Measurements from ENCODE around the gene NCAM2.

The NCAM2 gene

GRCh38 chr21:21184771-21185528, 186.7 kb downstream of the NCAM2 start:
- Histone ChIP-seq H3K9ac (no peak overlapping the region), H3K4me2 (ENCODE audit: low read length) (no peak overlapping the region), H3K4me3 (ENCODE audit: low read depth, low read length) (no peak overlapping the region), H3K36me3 (ENCODE audit: control insufficient read depth, insufficient read depth, low read length) (no peaks in the 10 kb centered on the region), H2AFZ (no peak overlapping the region), H3K79me2 (no peaks in the 10 kb centered on the region), H3K27me3 (ENCODE audit: control insufficient read depth, insufficient read depth, low read length) (no peaks in the 10 kb centered on the region), H3K27ac (no peak overlapping the region), H3K4me1 (no peaks in the 10 kb centered on the region), H3K9me3 (ENCODE audit: control insufficient read depth, low read length) (no peaks in the 10 kb centered on the region)
- no peak for TF ChIP-seq CTCF (IDR thresholded peaks at IDR 0.05)

- H3K27ac ChIP-seq: no peak overlapping the region
- no peak overlapping the region for H3K9ac ChIP-seq
- no peaks in the 10 kb centered on the region for H3K79me2 ChIP-seq
- H3K27me3 ChIP-seq (ENCODE audit: control insufficient read depth, insufficient read depth, low read length): no peaks in the 10 kb centered on the region
- H3K36me3 ChIP-seq (ENCODE audit: control insufficient read depth, insufficient read depth, low read length): no peaks in the 10 kb centered on the region
- no peaks in the 10 kb centered on the region for H3K9me3 ChIP-seq (ENCODE audit: control insufficient read depth, low read length)
- no peak overlapping the region for H2AFZ ChIP-seq
- H3K4me3 ChIP-seq (ENCODE audit: low read depth, low read length): no peak overlapping the region
- TF ChIP-seq CTCF (IDR thresholded peaks at IDR 0.05): no peak
- H3K4me1 ChIP-seq: no peaks in the 10 kb centered on the region
- no peak overlapping the region for H3K4me2 ChIP-seq (ENCODE audit: low read length)
Measured at GRCh38 chr21:21187579-21187978, 189.4 kb downstream of the NCAM2 start.

GRCh38 chr21:21188513-21189195, 190.4 kb downstream of the NCAM2 start:
- no peaks in the 10 kb centered on the region for H3K9me3 ChIP-seq (ENCODE audit: control insufficient read depth, low read length)
- no peaks in the 10 kb centered on the region for H3K36me3 ChIP-seq (ENCODE audit: control insufficient read depth, insufficient read depth, low read length)
- H3K4me2 ChIP-seq (ENCODE audit: low read length): no peak overlapping the region
- H3K27ac ChIP-seq: no peak overlapping the region
- no peak overlapping the region for H2AFZ ChIP-seq
- no peak overlapping the region for H3K4me3 ChIP-seq (ENCODE audit: low read depth, low read length)
- no peaks in the 10 kb centered on the region for H3K27me3 ChIP-seq (ENCODE audit: control insufficient read depth, insufficient read depth, low read length)
- H3K79me2 ChIP-seq: no peaks in the 10 kb centered on the region
- H3K9ac ChIP-seq: no peak overlapping the region
- no peaks in the 10 kb centered on the region for H3K4me1 ChIP-seq
- TF ChIP-seq CTCF (IDR thresholded peaks at IDR 0.05): no peak

GRCh38 chr21:21195417-21195943, 197.3 kb downstream of the NCAM2 start:
- Histone ChIP-seq H3K9me3 (ENCODE audit: control insufficient read depth, low read length) (no peaks in the 10 kb centered on the region), H3K4me1 (no peaks in the 10 kb centered on the region), H3K79me2 (no peaks in the 10 kb centered on the region), H3K27ac (no peak overlapping the region), H3K4me3 (ENCODE audit: low read depth, low read length) (no peak overlapping the region), H3K9ac (no peak overlapping the region), H2AFZ (no peak overlapping the region), H3K27me3 (ENCODE audit: control insufficient read depth, insufficient read depth, low read length) (no peaks in the 10 kb centered on the region), H3K36me3 (ENCODE audit: control insufficient read depth, insufficient read depth, low read length) (no peaks in the 10 kb centered on the region), H3K4me2 (ENCODE audit: low read length) (no peak overlapping the region)
- no peak for TF ChIP-seq CTCF (IDR thresholded peaks at IDR 0.05)

Measured in parathyroid adenoma (tissue), 2 donors.